Effector CD4-positive, alpha-beta T cell (primary cell): ENCODE measurements around the gene HIVEP2.

Source experiments
- DNase-seq: peaks from one replicate; pipeline ENCODE4 v3.0.0-alpha.2; 2020

The HIVEP2 gene

GRCh38 chr6:142811923-142812322 lies 133.1 kb downstream of the HIVEP2 start:
- DNase-seq = no peak

GRCh38 chr6:142810952-142811514 lies 133.9 kb downstream of the HIVEP2 start:
- no peak for DNase-seq

- DNase-seq = no peak
Observed at GRCh38 chr6:142809947-142810346, 135.0 kb downstream of the HIVEP2 start.

GRCh38 chr6:142808405-142809061 lies 136.4 kb downstream of the HIVEP2 start:
- no peak for DNase-seq

GRCh38 chr6:142805042-142805441 lies 139.9 kb downstream of the HIVEP2 start:
- no peak for DNase-seq

GRCh38 chr6:142804490-142804889 lies 140.5 kb downstream of the HIVEP2 start:
- DNase-seq = no peak

- DNase-seq = no peak
Observed at GRCh38 chr6:142803495-142804058, 141.4 kb downstream of the HIVEP2 start.

GRCh38 chr6:142803032-142803431 lies 141.9 kb downstream of the HIVEP2 start:
- no peak for DNase-seq

GRCh38 chr6:142802124-142802523 lies 142.9 kb downstream of the HIVEP2 start:
- DNase-seq = no peak

- DNase-seq = no peak
Observed at GRCh38 chr6:142800240-142800639, 144.7 kb downstream of the HIVEP2 start.

GRCh38 chr6:142799639-142800038 lies 145.3 kb downstream of the HIVEP2 start:
- DNase-seq = no peak

GRCh38 chr6:142797159-142797558 lies 147.8 kb downstream of the HIVEP2 start:
- DNase-seq = no peak

GRCh38 chr6:142796571-142796970 lies 148.4 kb downstream of the HIVEP2 start:
- no peak for DNase-seq

- no peak for DNase-seq
Observed at GRCh38 chr6:142796024-142796423, 149.0 kb downstream of the HIVEP2 start.

- no peak for DNase-seq
Observed at GRCh38 chr6:142794424-142794823, 150.6 kb downstream of the HIVEP2 start.

GRCh38 chr6:142790257-142790656 lies 154.7 kb downstream of the HIVEP2 start:
- no peak for DNase-seq

- DNase-seq = no peak
Observed at GRCh38 chr6:142787422-142787821, 157.6 kb downstream of the HIVEP2 start.

- no peak for DNase-seq
Observed at GRCh38 chr6:142786476-142786875, 158.5 kb downstream of the HIVEP2 start.

- no peak for DNase-seq
Observed at GRCh38 chr6:142784344-142784743, 160.6 kb downstream of the HIVEP2 start.

GRCh38 chr6:142783499-142783898 lies 161.5 kb downstream of the HIVEP2 start:
- no peak for DNase-seq

- DNase-seq = no peak
Observed at GRCh38 chr6:142781129-142781528, 163.8 kb downstream of the HIVEP2 start.

GRCh38 chr6:142773859-142774648 lies 170.9 kb downstream of the HIVEP2 start:
- no peak for DNase-seq

- DNase-seq = no peak
Observed at GRCh38 chr6:142773324-142773723, 171.7 kb downstream of the HIVEP2 start.

GRCh38 chr6:142771162-142771561 lies 173.8 kb downstream of the HIVEP2 start:
- no peak for DNase-seq
